ENCODE measurements around the gene NOSTRIN.

The NOSTRIN gene

DNA sequence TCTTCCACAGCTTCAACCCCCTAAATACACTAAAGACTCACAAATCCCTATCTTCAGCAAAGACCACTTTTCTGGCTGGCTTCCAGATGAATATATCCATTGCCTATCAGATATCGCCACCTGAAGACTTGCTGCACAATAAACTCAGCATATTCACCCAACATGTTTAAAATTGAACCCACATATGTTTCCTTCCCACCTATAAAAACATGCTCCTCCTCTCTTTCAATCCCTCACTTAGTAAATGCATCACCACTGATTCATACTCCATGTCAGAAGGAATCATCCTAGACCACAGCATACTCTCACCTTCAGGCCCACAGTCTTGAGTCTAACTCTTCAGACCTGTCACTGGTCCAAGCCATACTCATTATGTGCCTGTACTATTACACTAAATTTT, 82.5 kb downstream of the NOSTRIN start:
- no peak for DNase-seq (ENCODE audit: extremely low spot score)
- ChIA-PET POLR2A (no interaction called here), CTCF (no interaction called here)
- no peak for TF ChIP-seq CTCF (IDR thresholded peaks at IDR 0.05; ENCODE audit: control extremely low read depth, extremely low read depth, low read depth, missing control alignments)

GRCh38 chr2:168889635-168890005, 87.2 kb downstream of the NOSTRIN start:
- POLR2A ChIA-PET: no interaction called here
- no peak for DNase-seq (ENCODE audit: extremely low spot score)
- TF ChIP-seq CTCF (IDR thresholded peaks at IDR 0.05; ENCODE audit: control extremely low read depth, extremely low read depth, low read depth, missing control alignments): no peak
- CTCF ChIA-PET: no interaction called here

DNA sequence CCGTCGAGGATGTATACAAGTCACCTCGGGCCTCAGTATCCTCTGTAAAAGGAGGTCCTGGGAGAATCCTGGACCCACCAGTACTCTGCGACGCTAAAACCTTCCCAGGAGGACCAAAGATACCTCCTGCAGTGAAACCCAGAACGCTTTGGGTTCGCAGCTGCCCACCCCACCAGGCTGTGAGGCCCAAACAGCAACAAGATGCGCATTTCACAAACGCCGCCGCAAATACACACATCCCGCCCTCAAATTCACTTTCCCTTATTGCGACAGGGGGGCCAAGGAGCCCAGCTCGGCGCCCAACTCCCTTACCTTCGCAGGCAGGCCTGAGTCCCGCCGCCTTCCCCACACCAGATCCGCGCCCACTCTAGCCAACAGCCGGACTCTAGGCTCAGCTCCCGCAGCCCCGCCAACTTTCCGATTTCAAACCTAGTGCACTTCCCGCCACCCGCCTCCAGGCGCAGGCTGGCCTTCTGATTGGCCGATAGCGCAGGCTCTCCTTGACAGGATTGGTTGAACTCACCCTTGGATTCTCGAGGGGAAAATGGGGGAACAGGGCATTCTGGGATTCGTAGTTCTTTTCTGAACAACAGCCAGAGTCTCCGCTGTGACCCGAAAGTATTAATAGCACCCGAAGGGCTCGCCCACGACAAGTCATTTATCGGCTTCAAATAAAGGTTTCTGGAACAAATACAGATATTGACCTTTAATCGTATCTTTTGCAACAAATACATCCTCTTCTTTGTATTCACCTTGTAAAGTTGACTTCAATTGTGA, 87.8 kb downstream of the NOSTRIN start, which contains the start of gene SPC25:
Gene SPC25 (minus strand): TSS at position 425 of the 777 bp plus-strand sequence. CDS start 911 bp downstream, outside the sequence.
- POLR2A ChIA-PET: no interaction called here
- CTCF ChIA-PET: interaction anchor here (1.7 kb wide), 1 partner anchor 11 kb away, joined by 3 read pairs; no protein-coding TSS in a partner anchor
- peak; percentile 95 for DNase-seq (ENCODE audit: extremely low spot score)

GRCh38 chr2:168892327-168892726, 89.9 kb downstream of the NOSTRIN start:
- ChIA-PET CTCF (interaction anchor here (1.7 kb wide), 1 partner anchor 13 kb away, joined by 3 read pairs; no protein-coding TSS in a partner anchor), POLR2A (no interaction called here)
- TF ChIP-seq CTCF (IDR thresholded peaks at IDR 0.05; ENCODE audit: control extremely low read depth, extremely low read depth, low read depth, missing control alignments): no peak
- DNase-seq (ENCODE audit: extremely low spot score): no peak

More for the DNA sequence above, 87.8 kb downstream of the NOSTRIN start, which contains the start of gene SPC25:
- no peak for TF ChIP-seq CTCF (IDR thresholded peaks at IDR 0.05; ENCODE audit: control extremely low read depth, extremely low read depth, low read depth, missing control alignments)

- no peak for DNase-seq (ENCODE audit: extremely low spot score)
- no peak for TF ChIP-seq CTCF (IDR thresholded peaks at IDR 0.05; ENCODE audit: control extremely low read depth, extremely low read depth, low read depth, missing control alignments)
- ChIA-PET CTCF (no interaction called here), POLR2A (no interaction called here)
These were observed 91.7 kb downstream of the NOSTRIN start for GRCh38 chr2:168894101-168894500.

DNA sequence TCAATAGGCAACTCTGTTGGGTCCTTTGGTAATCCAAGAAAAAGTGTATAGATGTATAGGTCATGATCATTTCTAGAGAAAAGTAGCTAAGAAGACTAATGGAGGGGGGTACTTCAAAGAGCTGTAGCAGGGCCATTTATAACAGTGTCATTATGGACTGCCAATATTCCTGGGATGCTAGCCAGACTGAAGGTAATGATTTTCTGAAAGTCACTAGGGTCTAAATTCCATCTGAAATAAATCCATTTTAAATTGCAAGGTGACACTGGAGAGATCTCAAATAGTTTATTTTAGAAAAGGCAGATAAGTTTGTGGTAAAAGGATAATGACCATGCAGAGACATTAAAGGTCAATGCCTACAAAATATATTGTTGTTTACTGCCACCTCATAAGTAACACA, 92.3 kb downstream of the NOSTRIN start:
- no peak for DNase-seq (ENCODE audit: extremely low spot score)
- CTCF ChIA-PET: no interaction called here
- POLR2A ChIA-PET: no interaction called here
- no peak for TF ChIP-seq CTCF (IDR thresholded peaks at IDR 0.05; ENCODE audit: control extremely low read depth, extremely low read depth, low read depth, missing control alignments)
